ENCODE measurements around the gene CUL4B. TPM values are rescaled to one million over a fixed set of nuclear protein-coding genes. Genes with fewer than 3 reads are reported as not detected.
A peak's percentile ranks its signal among the peaks of the same experiment; 100 is the strongest.

The CUL4B gene
- total and polyA plus RNA-seq, 2 experiments from 2014 or later: 16.9 to 50.5 TPM

DNA sequence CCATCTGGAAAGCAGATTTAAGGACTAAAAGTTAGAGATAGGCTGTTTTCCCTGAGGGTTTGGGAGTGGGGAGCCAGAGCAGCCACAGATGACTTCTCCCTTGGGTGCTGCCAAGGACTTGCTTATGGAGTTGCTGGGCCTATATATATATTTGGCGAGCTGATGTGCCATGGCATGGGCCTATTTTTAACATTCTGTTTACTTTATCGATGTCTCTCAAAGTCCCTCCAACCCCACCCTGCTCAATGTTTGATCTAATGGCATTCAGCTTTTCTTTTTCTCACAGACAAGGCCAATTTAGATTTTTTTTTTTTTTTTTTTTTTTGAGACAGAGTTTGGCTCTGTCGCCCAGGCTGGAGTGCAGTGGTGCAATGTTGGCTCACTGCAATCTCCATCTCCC lies 6.1 kb upstream of the CUL4B start:
- H3K4me2 ChIP-seq: no peak overlapping the region
- no peaks in the 10 kb centered on the region for H3K9me2 ChIP-seq (replicated peaks; ENCODE audit: insufficient read depth)
- no peaks in the 10 kb centered on the region for H3K27me3 ChIP-seq
- no peak for TF ChIP-seq EZH2 (IDR thresholded peaks at IDR 0.05; ENCODE audit: borderline replicate concordance)
- H3K4me1 ChIP-seq (ENCODE audit: insufficient read depth): peaks cover 4% of the 10 kb centered on the region
- H2AFZ ChIP-seq: no peak overlapping the region
- no peaks in the 10 kb centered on the region for H3K9me3 ChIP-seq (ENCODE audit: low read depth)
- whole genome bisulfite sequencing (ENCODE audit: low lambda C conversion rate, missing lambda C conversion rate): 84% methylated on average over 3 of the region's 3 CpGs
- DNase-seq (ENCODE audit: low spot score): no peak
- H3K36me3 ChIP-seq (replicated peaks; ENCODE audit: insufficient read depth, low read depth): no peaks in the 10 kb centered on the region
- H3K4me3 ChIP-seq: no peak overlapping the region
- no peak overlapping the region for H3K27ac ChIP-seq
- H4K20me1 ChIP-seq (ENCODE audit: insufficient read depth, poor library complexity, severe bottlenecking): no peaks in the 10 kb centered on the region
- H3K79me2 ChIP-seq: no peaks in the 10 kb centered on the region

DNA sequence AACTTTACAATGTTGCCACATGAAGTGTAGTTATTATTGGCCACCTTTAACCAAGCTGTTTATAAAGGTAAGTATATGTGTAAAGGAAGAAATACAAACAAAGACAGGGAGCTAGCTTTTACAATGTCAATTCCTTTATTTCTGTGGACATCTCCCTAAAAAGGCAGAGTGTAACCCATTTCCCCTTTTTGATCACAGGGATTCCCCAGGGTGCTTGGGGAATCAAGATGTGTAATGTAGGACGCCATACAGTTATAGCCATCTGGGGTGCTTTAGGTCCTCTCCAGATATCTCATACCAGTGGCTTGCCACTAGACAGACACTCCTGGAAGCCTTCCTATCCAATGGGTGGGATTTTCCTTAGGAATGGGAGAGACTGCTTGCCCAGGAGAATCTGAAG lies 4.2 kb upstream of the CUL4B start:
- DNase-seq (ENCODE audit: low spot score): no peak
- Histone ChIP-seq H3K4me3 (no peak overlapping the region), H3K27me3 (no peaks in the 10 kb centered on the region), H3K79me2 (no peaks in the 10 kb centered on the region), H3K4me2 (no peak overlapping the region), H4K20me1 (ENCODE audit: insufficient read depth, poor library complexity, severe bottlenecking) (no peaks in the 10 kb centered on the region), H3K9me3 (ENCODE audit: low read depth) (no peaks in the 10 kb centered on the region), H2AFZ (no peak overlapping the region), H3K36me3 (replicated peaks; ENCODE audit: insufficient read depth, low read depth) (no peaks in the 10 kb centered on the region), H3K9me2 (replicated peaks; ENCODE audit: insufficient read depth) (no peaks in the 10 kb centered on the region), H3K4me1 (ENCODE audit: insufficient read depth) (peaks cover 4% of the 10 kb centered on the region), H3K27ac (no peak overlapping the region)
- TF ChIP-seq, protein P1, sequence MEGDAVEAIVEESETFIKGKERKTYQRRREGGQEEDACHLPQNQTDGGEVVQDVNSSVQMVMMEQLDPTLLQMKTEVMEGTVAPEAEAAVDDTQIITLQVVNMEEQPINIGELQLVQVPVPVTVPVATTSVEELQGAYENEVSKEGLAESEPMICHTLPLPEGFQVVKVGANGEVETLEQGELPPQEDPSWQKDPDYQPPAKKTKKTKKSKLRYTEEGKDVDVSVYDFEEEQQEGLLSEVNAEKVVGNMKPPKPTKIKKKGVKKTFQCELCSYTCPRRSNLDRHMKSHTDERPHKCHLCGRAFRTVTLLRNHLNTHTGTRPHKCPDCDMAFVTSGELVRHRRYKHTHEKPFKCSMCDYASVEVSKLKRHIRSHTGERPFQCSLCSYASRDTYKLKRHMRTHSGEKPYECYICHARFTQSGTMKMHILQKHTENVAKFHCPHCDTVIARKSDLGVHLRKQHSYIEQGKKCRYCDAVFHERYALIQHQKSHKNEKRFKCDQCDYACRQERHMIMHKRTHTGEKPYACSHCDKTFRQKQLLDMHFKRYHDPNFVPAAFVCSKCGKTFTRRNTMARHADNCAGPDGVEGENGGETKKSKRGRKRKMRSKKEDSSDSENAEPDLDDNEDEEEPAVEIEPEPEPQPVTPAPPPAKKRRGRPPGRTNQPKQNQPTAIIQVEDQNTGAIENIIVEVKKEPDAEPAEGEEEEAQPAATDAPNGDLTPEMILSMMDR (IDR thresholded peaks at IDR 0.05; ENCODE audit: poor library complexity): no peak
- TF ChIP-seq EZH2phosphoT487 (IDR thresholded peaks at IDR 0.05; ENCODE audit: low read depth, severe bottlenecking, unreplicated experiment) (no peak), EZH2 (IDR thresholded peaks at IDR 0.05; ENCODE audit: borderline replicate concordance) (no peak)
- 41% methylated on average over 1 of the region's 1 CpG for WGBS (ENCODE audit: low lambda C conversion rate, missing lambda C conversion rate)

DNA sequence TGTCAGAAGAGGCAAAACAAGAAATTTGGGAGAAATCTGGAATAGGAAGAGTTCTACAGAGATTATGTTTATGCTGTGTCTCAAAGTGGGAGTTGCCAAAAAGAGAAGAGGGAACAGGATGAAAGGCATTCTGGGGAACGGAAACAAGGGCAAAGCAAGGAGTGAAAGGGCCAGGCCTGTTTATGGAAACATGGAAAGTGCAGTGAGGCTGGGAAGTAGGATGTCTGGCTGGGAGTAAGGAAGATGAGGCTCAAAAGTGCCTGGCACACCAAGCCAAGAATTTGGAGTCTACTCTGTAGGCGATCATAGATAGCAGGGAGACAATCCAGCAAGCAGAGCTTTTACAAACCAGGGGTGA lies 1.8 kb upstream of the CUL4B start:
- peak overlapping the region; percentile 99 for H3K27ac ChIP-seq
- H3K4me1 ChIP-seq (ENCODE audit: insufficient read depth): peaks cover 4% of the 10 kb centered on the region
- H3K9me2 ChIP-seq (replicated peaks; ENCODE audit: insufficient read depth): no peaks in the 10 kb centered on the region
- H2AFZ ChIP-seq: no peak overlapping the region
- TF ChIP-seq EZH2phosphoT487 (IDR thresholded peaks at IDR 0.05; ENCODE audit: low read depth, severe bottlenecking, unreplicated experiment) (no peak), EZH2 (IDR thresholded peaks at IDR 0.05; ENCODE audit: borderline replicate concordance) (no peak)
- TF ChIP-seq, protein P1 (IDR thresholded peaks at IDR 0.05; ENCODE audit: poor library complexity): no peak
- H4K20me1 ChIP-seq (ENCODE audit: insufficient read depth, poor library complexity, severe bottlenecking): peaks cover 8% of the 10 kb centered on the region
- peak overlapping the region; percentile 76 for H3K4me2 ChIP-seq
- no peak for DNase-seq (ENCODE audit: low spot score)
- H3K9me3 ChIP-seq (ENCODE audit: low read depth): no peaks in the 10 kb centered on the region
- H3K4me3 ChIP-seq: no peak overlapping the region
- no peaks in the 10 kb centered on the region for H3K36me3 ChIP-seq (replicated peaks; ENCODE audit: insufficient read depth, low read depth)
- 78% methylated on average over 2 of the region's 2 CpGs for WGBS (ENCODE audit: low lambda C conversion rate, missing lambda C conversion rate)
- peaks cover 22% of the 10 kb centered on the region for H3K79me2 ChIP-seq
- no peaks in the 10 kb centered on the region for H3K27me3 ChIP-seq

DNA sequence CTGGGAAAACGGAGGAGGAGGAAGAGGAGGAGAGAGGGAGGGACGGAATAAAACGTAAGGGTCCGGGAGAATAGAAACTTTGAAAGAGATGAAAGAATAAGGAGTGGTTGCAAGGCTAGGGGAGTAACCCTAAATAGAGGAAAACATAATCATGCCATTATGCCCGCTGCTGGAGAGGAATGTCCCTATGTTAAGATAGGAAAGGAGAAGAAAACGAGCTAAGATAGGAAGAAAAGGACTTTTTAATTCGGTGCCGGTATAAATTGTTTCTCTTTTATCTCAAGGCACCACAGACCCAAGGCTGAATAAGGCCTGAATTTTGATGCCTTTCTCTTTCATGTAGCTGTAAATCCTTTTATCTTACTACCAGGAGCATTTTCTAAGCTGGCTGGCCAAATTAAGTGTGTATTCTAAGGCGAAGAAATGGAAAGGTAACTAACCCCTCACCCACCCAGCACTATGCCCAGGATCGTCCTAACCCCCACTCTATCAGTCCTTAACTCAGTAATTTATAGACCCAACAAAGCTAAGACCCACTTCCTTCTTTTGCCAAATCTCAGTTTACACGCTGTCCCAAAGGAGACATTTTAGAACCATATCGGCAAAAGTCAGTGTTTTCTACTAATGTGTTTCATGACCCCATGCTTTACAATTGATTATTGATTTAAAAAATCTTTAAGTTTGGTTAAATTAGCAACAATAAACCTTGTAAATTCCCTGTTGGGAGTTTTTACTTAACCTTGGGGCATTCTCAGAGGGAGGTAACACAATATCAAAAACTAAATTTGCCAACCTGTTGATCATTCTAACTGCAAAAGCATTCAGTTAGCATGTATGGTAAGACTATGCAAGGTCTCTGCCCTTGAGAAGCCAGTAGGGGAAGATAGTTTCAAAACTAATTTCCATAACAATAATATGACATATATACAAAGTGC lies 1.1 kb upstream of the CUL4B start:
- Histone ChIP-seq H3K79me2 (peaks cover 28% of the 10 kb centered on the region), H3K9me3 (ENCODE audit: low read depth) (no peaks in the 10 kb centered on the region), H3K27me3 (no peaks in the 10 kb centered on the region), H4K20me1 (ENCODE audit: insufficient read depth, poor library complexity, severe bottlenecking) (peaks cover 8% of the 10 kb centered on the region), H3K36me3 (replicated peaks; ENCODE audit: insufficient read depth, low read depth) (no peaks in the 10 kb centered on the region), H3K4me1 (ENCODE audit: insufficient read depth) (peaks cover 4% of the 10 kb centered on the region), H3K4me3 (peak overlapping the region; percentile 31), H3K9me2 (replicated peaks; ENCODE audit: insufficient read depth) (no peaks in the 10 kb centered on the region), H2AFZ (no peak overlapping the region), H3K27ac (peak overlapping the region; percentile 99), H3K4me2 (peak overlapping the region; percentile 76)
- TF ChIP-seq EZH2phosphoT487 (IDR thresholded peaks at IDR 0.05; ENCODE audit: low read depth, severe bottlenecking, unreplicated experiment): no peak
- TF ChIP-seq EZH2 (IDR thresholded peaks at IDR 0.05; ENCODE audit: borderline replicate concordance): no peak
- TF ChIP-seq, protein P1 (IDR thresholded peaks at IDR 0.05; ENCODE audit: poor library complexity): no peak
- DNase-seq (ENCODE audit: low spot score): no peak
- 46% methylated on average over 9 of the region's 12 CpGs for WGBS (ENCODE audit: low lambda C conversion rate, missing lambda C conversion rate)
